OCI-LY7 (cell line): ENCODE data around the gene CRYBA1. TPM values are rescaled to one million over a fixed set of nuclear protein-coding genes. Genes with fewer than 3 reads are reported as not detected.
A peak's percentile ranks its signal among the peaks of the same experiment; 100 is the strongest.

Source experiments
- BruUV-seq: library from RNA; stranded (reverse); fragments of 400-500 nt; replicated peaks from 2 replicates; lab custom pipeline; 2021; lab: Mats Ljungman, UMichigan
- CTCF ChIA-PET: fragments of 300-600 bp; sonication (Branson Sonifier 250); formaldehyde crosslinking; loops from one replicate; lab custom pipeline; 2022; ENCODE audit warnings: antibody characterized with exemption; ENCODE audit not compliant: unreplicated experiment; lab: Charles Lee
- POLR2A ChIA-PET: fragments of 300-600 bp; sonication (Branson Sonifier 250); formaldehyde crosslinking; loops from one replicate; lab custom pipeline; 2022; ENCODE audit warnings: antibody characterized with exemption; lab: Charles Lee
- DNase-seq: peaks from one replicate; pipeline ENCODE4 v3.0.0-alpha.2; 2015; ENCODE audit warnings: low spot score
- H2AFZ ChIP-seq: fragments of 200-600 bp; sonication (generic), shearing (Covaris generic); 2 replicates; pipeline ENCODE4 v1.6.1; 2014; ENCODE audit warnings: mild to moderate bottlenecking, antibody characterized with exemption, low read length, moderate library complexity
- H3K27ac ChIP-seq: fragments of 200-600 bp; sonication (generic); 2 replicates; pipeline ENCODE4 v1.5.1; 2014; ENCODE audit warnings: mixed run types, low read depth, mild to moderate bottlenecking, moderate library complexity, low read length, inconsistent platforms; ENCODE audit not compliant: poor library complexity, severe bottlenecking
- H3K36me3 ChIP-seq: fragments of 200-600 bp; sonication (generic); 2 replicates; pipeline ENCODE4 v1.6.1; 2014; ENCODE audit warnings: mild to moderate bottlenecking, antibody characterized with exemption, low read length, moderate library complexity, mixed read lengths; ENCODE audit not compliant: insufficient read depth
- H3K4me1 ChIP-seq: fragments of 200-600 bp; sonication (generic); 2 replicates; pipeline ENCODE4 v1.5.1; 2014; ENCODE audit warnings: mild to moderate bottlenecking, low read length; ENCODE audit not compliant: insufficient read depth, poor library complexity, severe bottlenecking
- H3K4me2 ChIP-seq: fragments of 200-600 bp; sonication (generic); 2 replicates; pipeline ENCODE4 v1.6.1; 2014; ENCODE audit warnings: mild to moderate bottlenecking, low read length
- H3K4me3 ChIP-seq: fragments of 200-600 bp; sonication (generic); 2 replicates; pipeline ENCODE4 v1.5.1; 2014; ENCODE audit warnings: mild to moderate bottlenecking, low read depth, low read length; ENCODE audit not compliant: poor library complexity, severe bottlenecking
- H3K79me2 ChIP-seq: fragments of 200-600 bp; sonication (generic); 2 replicates; pipeline ENCODE4 v1.6.1; 2016; ENCODE audit warnings: low read depth, mild to moderate bottlenecking, low read length, moderate library complexity, mixed read lengths; ENCODE audit not compliant: insufficient read depth
- H3K9me2 ChIP-seq: fragments of 200-600 bp; sonication (generic); 2 replicates; pipeline ENCODE4 v1.6.1; 2016; ENCODE audit warnings: mild to moderate bottlenecking, low read length, mixed read lengths; ENCODE audit not compliant: insufficient read depth
- H3K9me3 ChIP-seq: fragments of 200-600 bp; sonication (generic); 2 replicates; pipeline ENCODE4 v1.6.1; 2014; ENCODE audit warnings: mild to moderate bottlenecking, mixed run types, low read length, mixed read lengths
- H4K20me1 ChIP-seq: fragments of 200-600 bp; sonication (generic); 2 replicates; pipeline ENCODE4 v1.6.1; 2014; ENCODE audit warnings: mild to moderate bottlenecking, antibody characterized with exemption, low read length, moderate library complexity, mixed read lengths; ENCODE audit not compliant: insufficient read depth
- EZH2phosphoT487 ChIP-seq: fragments of 200-600 bp; sonication (generic); IDR thresholded peaks from 2 replicates; pipeline ENCODE4 v1.6.1; 2018; ENCODE audit warnings: low read depth, borderline replicate concordance, mild to moderate bottlenecking, mixed run types, antibody characterized with exemption, low read length, moderate library complexity, mixed read lengths
- intact Hi-C: fragments of 100-400 bp; cut with micrococcal nuclease; formaldehyde crosslinking; loops from one replicate; pipeline ENCODE4 v1.10.0; 2022; ENCODE audit not compliant: unreplicated experiment
- total RNA-seq, 2 experiments: library from RNA; depleted of rRNA in 1 of 2; stranded (reverse); fragments of >200 nt in 1 of 2; shearing (Covaris generic) in 1 of 2; gene quantifications; 2 replicates each; pipeline ENCODE4 v1.2.3, GENCODE V29; 2014 to 2022
- TF ChIP-seq, protein P1 (sequence below): fragments of 200-600 bp; sonication (generic); conservative IDR thresholded peaks from 2 replicates; pipeline ENCODE4 v1.5.1; 2014; ENCODE audit warnings: mild to moderate bottlenecking, antibody characterized with exemption, low read length, moderate library complexity, mixed read lengths

Gene CRYBA1
- total RNA-seq, 2 experiments from 2014 or later: not detected

DNA sequence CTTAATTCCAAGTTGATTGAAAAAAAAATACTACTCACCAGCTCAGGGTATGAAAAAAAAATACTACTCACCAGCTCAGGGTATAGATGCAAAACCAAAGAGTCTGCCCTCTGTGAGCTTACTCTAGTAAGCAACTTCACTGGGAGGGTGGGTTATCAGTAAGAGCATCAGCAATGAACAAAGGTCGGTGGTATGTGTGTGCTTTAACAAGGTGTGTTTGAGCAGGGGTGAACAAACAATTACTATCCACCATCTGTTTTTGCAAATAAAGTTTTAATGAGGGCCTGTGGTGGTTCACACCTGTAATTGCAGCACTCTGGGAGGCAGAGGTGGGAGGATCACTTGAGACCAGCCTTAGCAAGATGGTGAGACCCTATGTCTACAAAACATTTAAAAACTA is 27.3 kb downstream of the CRYBA1 start:
- no TSS peak for BruUV-seq
- peaks cover 44% of the 10 kb centered on the region for H4K20me1 ChIP-seq
- CTCF ChIA-PET: interaction anchor here (0.9 kb wide), 1 partner anchor 78 kb away, joined by 3 read pairs; no protein-coding TSS in a partner anchor

GRCh38 chr17:29278692-29279091 is 32.0 kb downstream of the CRYBA1 start:
- no peak for DNase-seq
- TSS peak; percentile 12 for BruUV-seq
- no peak for TF ChIP-seq EZH2phosphoT487
- TF ChIP-seq, protein P1, sequence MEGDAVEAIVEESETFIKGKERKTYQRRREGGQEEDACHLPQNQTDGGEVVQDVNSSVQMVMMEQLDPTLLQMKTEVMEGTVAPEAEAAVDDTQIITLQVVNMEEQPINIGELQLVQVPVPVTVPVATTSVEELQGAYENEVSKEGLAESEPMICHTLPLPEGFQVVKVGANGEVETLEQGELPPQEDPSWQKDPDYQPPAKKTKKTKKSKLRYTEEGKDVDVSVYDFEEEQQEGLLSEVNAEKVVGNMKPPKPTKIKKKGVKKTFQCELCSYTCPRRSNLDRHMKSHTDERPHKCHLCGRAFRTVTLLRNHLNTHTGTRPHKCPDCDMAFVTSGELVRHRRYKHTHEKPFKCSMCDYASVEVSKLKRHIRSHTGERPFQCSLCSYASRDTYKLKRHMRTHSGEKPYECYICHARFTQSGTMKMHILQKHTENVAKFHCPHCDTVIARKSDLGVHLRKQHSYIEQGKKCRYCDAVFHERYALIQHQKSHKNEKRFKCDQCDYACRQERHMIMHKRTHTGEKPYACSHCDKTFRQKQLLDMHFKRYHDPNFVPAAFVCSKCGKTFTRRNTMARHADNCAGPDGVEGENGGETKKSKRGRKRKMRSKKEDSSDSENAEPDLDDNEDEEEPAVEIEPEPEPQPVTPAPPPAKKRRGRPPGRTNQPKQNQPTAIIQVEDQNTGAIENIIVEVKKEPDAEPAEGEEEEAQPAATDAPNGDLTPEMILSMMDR: no peak
- intact Hi-C loops: no loop called here
- no peak overlapping the region for H3K4me3 ChIP-seq
- H3K4me1 ChIP-seq: no peaks in the 10 kb centered on the region
- H3K9me2 ChIP-seq: no peaks in the 10 kb centered on the region
- no peak overlapping the region for H3K27ac ChIP-seq
- no peak overlapping the region for H2AFZ ChIP-seq
- ChIA-PET POLR2A (interaction anchor here (0.6 kb wide), 1 partner anchor 364 kb away, joined by 3 read pairs; no protein-coding TSS in a partner anchor), CTCF (no interaction called here)
- H3K79me2 ChIP-seq: peaks cover 100% of the 10 kb centered on the region
- peaks cover 100% of the 10 kb centered on the region for H3K36me3 ChIP-seq
- H3K4me2 ChIP-seq: no peak overlapping the region
- H3K9me3 ChIP-seq: peaks cover 30% of the 10 kb centered on the region; the same call in 1 of the 2 replicates
- peaks cover 38% of the 10 kb centered on the region for H4K20me1 ChIP-seq

More for the DNA sequence above, 27.3 kb downstream of the CRYBA1 start:
- Histone ChIP-seq H3K9me3 (peaks cover 5% of the 10 kb centered on the region; the same call in 1 of the 2 replicates), H3K4me1 (no peaks in the 10 kb centered on the region), H2AFZ (no peak overlapping the region), H3K36me3 (peaks cover 97% of the 10 kb centered on the region), H3K9me2 (no peaks in the 10 kb centered on the region), H3K27ac (no peak overlapping the region), H3K4me3 (no peak overlapping the region), H3K79me2 (peaks cover 97% of the 10 kb centered on the region), H3K4me2 (no peak overlapping the region)
- POLR2A ChIA-PET: interaction anchor here (0.7 to 1.0 kb wide), 2 partner anchors 14 to 29 kb away, joined by 3 to 6 read pairs; no protein-coding TSS in a partner anchor
- intact Hi-C loops: no loop called here
- no peak for DNase-seq
- no peak for TF ChIP-seq EZH2phosphoT487
- TF ChIP-seq, protein P1: no peak

DNA sequence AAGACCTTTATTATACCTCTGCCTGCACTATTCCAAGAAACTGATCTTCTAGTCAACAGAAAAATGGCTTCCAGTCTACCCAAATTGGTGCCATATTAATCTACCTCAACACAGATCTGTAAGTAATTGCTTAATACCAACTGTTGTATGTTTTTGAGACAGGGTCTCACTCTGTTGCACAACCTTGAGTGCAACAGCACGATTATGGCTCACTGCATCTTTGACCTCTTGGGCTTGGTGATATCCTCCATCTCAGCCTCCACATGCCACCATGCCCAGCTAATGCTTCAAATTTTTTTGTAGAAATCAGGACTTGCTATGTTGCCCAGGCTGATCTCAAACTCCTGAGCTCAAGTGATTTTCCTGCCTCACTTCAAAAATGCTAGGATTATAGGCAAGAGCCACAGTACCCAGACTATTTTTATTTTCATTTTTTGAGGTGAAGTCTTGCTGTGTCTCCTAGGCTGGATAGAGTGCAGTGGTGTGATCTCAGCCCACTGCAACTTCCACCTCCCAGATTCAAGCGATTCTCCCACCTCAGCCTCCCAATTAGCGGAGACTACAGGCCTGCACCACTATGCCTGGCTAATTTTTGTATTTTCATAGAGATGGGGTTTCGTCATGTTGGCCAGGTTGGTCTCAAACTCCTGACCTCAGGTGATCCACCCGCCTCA is 32.9 kb downstream of the CRYBA1 start:
- Histone ChIP-seq H3K4me1 (peaks cover 3% of the 10 kb centered on the region), H2AFZ (no peak overlapping the region), H3K4me2 (no peak overlapping the region), H3K79me2 (peaks cover 100% of the 10 kb centered on the region), H3K27ac (no peak overlapping the region), H3K4me3 (no peak overlapping the region), H3K9me2 (no peaks in the 10 kb centered on the region), H4K20me1 (peaks cover 38% of the 10 kb centered on the region), H3K36me3 (peaks cover 99% of the 10 kb centered on the region), H3K9me3 (peaks cover 35% of the 10 kb centered on the region; the same call in 1 of the 2 replicates)
- ChIA-PET CTCF (no interaction called here), POLR2A (interaction anchor here (0.6 to 0.7 kb wide), 2 partner anchors 132 to 363 kb away, joined by 3 read pairs; no protein-coding TSS in a partner anchor)
- DNase-seq: no peak
- TF ChIP-seq, protein P1: no peak
- TF ChIP-seq EZH2phosphoT487: no peak
- intact Hi-C loops: no loop called here
- BruUV-seq: no TSS peak
